ENCODE data around the gene ETNK2.
"Not testable (repeated sequence)": the region's sequence is repeated elsewhere in the genome, so short reads cannot be mapped to it uniquely, and the experiment has no call there.

The ETNK2 gene

DNA sequence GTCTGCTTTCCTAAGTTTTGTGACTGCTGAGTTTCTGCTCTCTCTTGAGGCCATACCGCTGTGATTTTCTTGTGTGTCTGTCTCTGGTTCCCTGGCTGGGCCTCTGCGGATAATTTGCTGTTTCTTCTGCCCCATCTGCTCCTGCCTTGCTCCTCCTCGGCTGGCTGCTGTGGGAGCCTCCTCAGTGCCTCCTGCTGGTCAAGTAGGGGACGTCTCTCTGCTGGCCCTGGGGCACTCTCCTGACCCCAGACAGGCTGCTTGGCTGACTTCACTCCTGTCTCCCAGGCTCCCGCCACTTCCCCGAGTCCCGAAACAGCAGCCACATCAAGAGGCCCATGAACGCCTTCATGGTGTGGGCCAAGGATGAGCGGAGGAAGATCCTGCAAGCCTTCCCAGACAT is 28.5 kb downstream of the ETNK2 start:
- DNase-seq = no peak

- DNase-seq = no peak
These were observed 29.8 kb downstream of the ETNK2 start for GRCh38 chr1:204121840-204122555.

DNA sequence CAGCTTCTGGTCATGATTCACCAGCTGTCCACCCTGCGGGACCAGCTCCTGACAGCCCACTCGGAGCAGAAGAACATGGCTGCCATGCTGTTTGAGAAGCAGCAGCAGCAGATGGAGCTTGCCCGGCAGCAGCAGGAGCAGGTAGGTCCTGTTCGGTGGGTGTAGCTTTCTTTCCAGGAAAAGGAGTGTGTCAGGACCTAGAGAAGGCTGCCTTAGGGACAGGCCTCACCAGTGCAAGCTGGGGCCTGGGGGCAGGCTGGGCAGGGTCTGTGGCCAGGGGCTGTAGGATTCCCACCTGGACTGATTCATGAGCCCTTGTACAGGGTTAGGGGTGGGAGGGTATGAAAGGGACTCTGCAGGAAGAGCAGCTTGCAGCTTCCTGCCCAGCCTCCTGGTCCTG is 35.3 kb downstream of the ETNK2 start:
- no peak for DNase-seq

DNA sequence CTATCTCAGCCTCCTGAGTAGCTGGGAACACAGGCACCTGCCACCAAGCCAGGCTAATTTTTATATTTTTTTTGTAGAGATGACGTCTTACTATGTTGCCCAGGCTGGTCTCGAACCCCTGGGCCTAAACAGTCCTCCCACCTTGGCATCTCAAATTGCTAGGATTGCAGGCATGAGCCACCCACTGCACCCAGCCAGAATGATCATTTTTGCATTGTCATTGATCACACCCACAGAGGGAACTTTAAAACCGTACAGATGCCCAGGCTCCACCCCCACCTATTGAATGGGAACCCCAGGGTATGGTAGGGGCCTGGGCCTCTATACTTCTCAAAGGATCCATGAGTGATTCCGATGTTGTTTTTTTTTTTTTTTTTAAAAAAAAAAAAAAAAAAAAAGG is 36.7 kb downstream of the ETNK2 start:
- no peak for DNase-seq

DNA sequence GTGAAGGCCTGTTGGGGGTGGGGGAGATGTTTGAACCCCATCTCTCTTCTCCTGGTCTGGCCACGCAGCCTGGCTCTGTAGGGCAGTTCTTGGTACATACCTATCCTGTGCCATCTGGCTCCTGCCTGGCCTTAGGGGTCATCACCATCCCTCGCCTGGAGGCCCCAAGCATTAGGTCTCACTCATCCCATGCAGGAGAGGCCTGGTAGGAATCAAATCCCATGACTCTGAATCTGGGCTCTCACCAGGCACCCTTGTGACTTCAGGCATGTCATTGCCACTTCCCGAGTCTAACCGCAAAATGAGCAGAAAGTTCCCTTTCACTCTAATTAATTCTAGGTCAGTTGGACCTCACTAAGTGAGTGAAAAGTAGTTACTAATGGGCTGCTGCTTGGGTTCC is 37.2 kb downstream of the ETNK2 start:
- no peak for DNase-seq

- no peak for DNase-seq
These were observed 37.9 kb downstream of the ETNK2 start for GRCh38 chr1:204113896-204114295.

DNA sequence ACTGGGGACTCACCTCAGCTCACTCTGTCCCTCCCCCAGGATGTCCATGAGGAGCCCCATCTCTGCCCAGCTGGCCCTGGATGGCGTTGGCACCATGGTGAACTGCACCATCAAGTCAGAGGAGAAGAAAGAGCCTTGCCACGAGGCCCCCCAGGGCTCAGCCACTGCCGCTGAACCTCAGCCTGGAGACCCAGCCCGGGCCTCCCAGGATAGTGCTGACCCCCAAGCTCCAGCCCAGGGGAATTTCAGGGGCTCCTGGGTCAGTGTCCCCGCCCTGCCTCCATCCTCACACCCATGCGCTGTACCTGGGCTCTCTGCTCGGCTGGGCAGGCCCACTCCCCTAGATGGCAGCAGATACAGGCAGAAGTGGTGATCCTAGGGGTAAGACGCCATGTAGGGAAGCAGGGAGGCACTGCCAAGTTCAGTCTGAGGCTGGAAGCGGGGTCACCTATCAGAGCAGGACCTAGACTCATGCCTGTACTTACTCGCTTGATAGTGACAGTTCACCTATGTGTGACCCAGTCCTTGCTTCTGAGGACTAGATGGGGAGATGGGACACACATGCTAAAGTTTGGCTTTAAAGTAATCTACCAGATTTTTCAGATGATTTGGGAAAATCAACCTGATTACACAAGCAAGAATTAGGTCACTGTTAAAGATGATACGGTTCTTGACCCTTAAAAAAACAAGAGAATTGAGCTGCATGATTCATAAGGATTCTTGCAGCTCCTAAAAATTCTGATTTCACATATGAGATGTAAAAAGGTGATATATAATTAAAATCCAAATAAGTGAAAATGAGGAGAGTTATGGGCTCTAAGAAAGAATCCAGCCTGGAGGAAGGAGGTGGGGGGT is 38.7 kb downstream of the ETNK2 start:
- DNase-seq = no peak

- DNase-seq = no peak
These were observed 40.8 kb downstream of the ETNK2 start for GRCh38 chr1:204110894-204111633.

GRCh38 chr1:204108312-204109141 is 43.3 kb downstream of the ETNK2 start:
- DNase-seq = peak; percentile 72

- DNase-seq = no peak
These were observed 44.0 kb downstream of the ETNK2 start for GRCh38 chr1:204107892-204108291.

DNA sequence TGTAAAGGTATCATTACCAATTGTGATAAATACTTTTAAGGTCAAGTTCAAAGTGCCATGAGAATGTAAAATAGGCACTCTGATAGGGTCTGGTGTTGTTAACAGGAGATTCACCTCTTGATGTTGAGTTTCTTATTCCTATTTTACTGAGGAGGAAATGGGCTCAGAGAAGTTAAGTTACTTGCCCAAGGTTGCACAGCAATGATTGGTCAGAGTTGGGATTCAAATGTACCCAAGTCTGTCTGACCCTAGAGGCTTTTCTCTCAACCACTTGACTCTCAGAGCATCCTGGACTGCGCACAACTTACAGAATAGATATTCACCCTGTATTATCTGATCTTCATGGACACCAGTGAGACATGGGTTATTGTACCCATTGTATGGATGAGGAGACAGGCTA is 45.0 kb downstream of the ETNK2 start:
- DNase-seq = no peak

DNA sequence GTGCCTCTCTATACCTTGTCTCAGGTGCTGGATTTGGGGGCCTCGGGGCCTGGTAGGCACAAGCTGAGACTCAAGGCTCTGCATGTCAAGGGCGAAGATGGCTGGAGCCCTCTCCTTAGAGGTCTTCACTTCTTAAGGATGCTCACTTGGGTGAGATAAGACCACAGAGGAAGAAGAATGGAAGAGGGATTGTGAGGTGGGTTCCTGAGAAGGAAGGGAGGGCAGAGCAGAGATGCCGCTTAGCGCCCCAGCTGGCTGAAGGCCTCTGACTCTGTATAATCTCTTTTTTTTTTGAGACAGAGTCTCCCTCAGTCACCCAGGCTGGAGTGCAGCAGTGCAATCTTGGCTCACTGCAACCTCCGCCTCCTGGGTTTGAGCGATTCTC is 46.7 kb downstream of the ETNK2 start:
- no peak for DNase-seq

- no peak for DNase-seq
These were observed 47.3 kb downstream of the ETNK2 start for GRCh38 chr1:204104331-204105130.

GRCh38 chr1:204103431-204103741 is 48.5 kb downstream of the ETNK2 start:
- DNase-seq = no peak

- no peak for DNase-seq
These were observed 49.0 kb downstream of the ETNK2 start for GRCh38 chr1:204102739-204103430.

DNA sequence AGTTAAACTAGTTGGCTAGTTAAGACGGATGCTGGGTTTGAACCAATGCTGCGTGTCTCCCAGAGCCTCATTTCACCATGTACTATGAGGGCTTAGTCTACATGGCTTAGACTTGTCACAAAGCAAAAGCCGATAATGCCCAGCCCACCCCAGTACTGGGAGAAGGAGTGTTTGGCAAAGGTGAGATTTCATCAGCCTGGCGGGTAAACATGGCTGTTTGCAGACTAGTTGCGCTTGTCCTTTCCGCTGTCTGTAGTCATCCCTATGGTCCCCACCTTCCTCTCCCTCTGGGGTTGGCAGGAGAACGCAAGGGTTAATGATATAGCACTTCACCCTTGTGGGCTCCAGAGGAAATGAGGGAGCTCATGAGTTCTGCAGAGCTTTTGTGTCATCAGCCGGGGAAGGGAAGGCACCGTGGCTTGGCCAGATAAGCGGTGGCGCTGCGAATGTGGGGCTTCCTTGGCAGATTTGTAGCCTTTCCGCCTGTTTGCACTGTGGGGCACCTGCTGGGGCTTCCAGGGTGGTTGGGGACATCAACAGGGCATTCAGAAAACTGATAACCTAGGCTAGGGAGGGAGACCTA is 49.7 kb downstream of the ETNK2 start:
- no peak for DNase-seq

GRCh38 chr1:204099754-204100153 is 52.1 kb downstream of the ETNK2 start:
- not testable (repeated sequence) for DNase-seq

DNA sequence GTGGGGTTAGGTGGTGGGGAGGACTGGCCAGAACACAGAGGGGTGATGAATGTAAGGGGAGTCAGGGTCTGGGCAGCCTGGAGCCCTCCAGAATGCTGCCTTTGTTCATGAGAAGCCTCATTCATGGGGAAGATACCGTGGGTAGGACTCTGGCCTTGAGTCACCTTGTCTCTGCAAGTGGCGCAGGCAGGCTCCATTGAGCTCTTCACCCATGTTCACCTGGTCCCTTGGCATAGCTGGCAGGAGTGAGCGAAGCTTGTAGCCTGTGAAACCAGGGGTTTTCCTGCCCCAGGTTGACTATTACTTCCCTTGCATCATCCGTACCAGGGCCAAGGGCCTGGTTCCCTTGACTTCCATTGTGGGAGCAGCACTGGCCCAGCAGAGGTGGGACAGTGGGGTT is 53.2 kb downstream of the ETNK2 start:
- DNase-seq = no peak

- DNase-seq = no peak
These were observed 54.9 kb downstream of the ETNK2 start for GRCh38 chr1:204096931-204097330.

DNA sequence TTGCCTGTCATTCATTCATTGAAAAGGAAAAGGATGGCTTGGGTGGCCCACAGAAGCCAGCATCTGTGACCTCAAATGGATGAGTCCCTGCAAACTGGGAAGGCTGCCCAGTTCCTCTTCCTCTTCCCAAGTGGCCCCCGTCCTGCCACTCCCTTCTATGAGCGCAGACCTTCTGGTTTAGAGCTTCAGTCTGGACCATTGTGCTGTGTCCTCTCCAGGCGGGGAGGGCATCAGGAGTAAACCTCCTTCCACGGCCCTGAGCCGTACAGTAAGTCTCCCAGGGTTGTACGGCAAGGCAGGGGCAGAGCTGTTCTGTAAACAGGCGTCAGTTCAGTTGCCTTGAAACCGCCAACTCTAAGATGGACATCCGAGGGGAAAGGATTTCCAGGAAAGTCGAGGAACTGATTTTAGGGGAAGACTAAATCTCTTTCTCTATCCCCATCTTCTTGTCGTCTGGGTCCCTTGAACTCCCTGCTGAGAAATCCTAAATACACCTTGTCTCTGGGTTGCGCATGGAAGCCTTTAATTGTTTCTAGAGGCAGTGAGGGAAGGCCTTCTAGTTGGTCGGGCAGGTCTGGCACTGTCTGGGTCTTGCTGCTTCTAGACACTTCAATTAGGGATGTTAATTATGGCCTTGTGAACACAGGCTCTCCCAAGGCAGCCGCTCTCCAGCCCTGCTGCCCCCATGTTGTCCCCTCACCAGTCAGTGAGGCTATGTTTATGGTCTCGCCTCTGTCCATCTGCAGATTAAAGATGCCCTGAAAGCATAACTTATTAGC is 56.8 kb downstream of the ETNK2 start:
- DNase-seq = no peak
